ENCODE data around the gene RETREG3. TPM values are rescaled to one million over a fixed set of nuclear protein-coding genes. Genes with fewer than 3 reads are reported as not detected.
A peak's percentile ranks its signal among the peaks of the same experiment; 100 is the strongest.
"Not testable (repeated sequence)": the region's sequence is repeated elsewhere in the genome, so short reads cannot be mapped to it uniquely, and the experiment has no call there.

Gene RETREG3
- total and polyA plus RNA-seq, 2 donors (not counting 1 experiment from before 2014, with no cell fraction given): 37.5 to 67.0 TPM

GRCh38 chr17:42553161-42553818 lies 55.9 kb downstream of the RETREG3 start:
- H2AFZ ChIP-seq (ENCODE audit: low read length): no peak overlapping the region
- peak in 1 of 2 donors; percentile 56 for DNase-seq (ENCODE audit: low read depth in 2 of 2)
- no peaks in the 10 kb centered on the region for H4K20me1 ChIP-seq (ENCODE audit: control insufficient read depth, extremely low read depth, insufficient read depth, low read length)
- H3K4me1 ChIP-seq (ENCODE audit: control insufficient read depth, extremely low read depth, insufficient read depth, low read length): peaks cover 3% of the 10 kb centered on the region
- no peaks in the 10 kb centered on the region for H3K9me3 ChIP-seq (ENCODE audit: control insufficient read depth, insufficient read depth, low read depth, low read length)
- peak overlapping the region in 1 of 4 experiments; percentile 87 for H3K4me3 ChIP-seq (replicated peaks in 1 of 4; ENCODE audit: control extremely low read depth in 1 of 4, insufficient read depth in 1 of 4, low read depth in 3 of 4, low read length in 4 of 4)
- no peaks in the 10 kb centered on the region for H3K27me3 ChIP-seq (ENCODE audit: control insufficient read depth, insufficient read depth, low read length)
- H3K36me3 ChIP-seq (ENCODE audit: control insufficient read depth, insufficient read depth, low read length): peaks cover 4% of the 10 kb centered on the region
- no peak overlapping the region for H3K27ac ChIP-seq (ENCODE audit: insufficient read depth, low read length)
- H3K79me2 ChIP-seq (ENCODE audit: control insufficient read depth, insufficient read depth, low read length): peaks cover 4% of the 10 kb centered on the region
- H3K4me2 ChIP-seq (ENCODE audit: extremely low read depth, insufficient read depth, low read length): peak overlapping the region; percentile 97
- H3K9ac ChIP-seq (ENCODE audit: insufficient read depth, low read length): no peak overlapping the region
- no peak for TF ChIP-seq EZH2 (IDR thresholded peaks at IDR 0.05; ENCODE audit: low read length, missing control alignments)
- TF ChIP-seq CTCF (conservative IDR thresholded peaks at IDR 0.05 in 1 of 2, IDR thresholded peaks at IDR 0.05 in 1 of 2; ENCODE audit: low read depth in 1 of 2, low read length in 2 of 2): no peak

- H3K27me3 ChIP-seq (ENCODE audit: control insufficient read depth, insufficient read depth, low read length); H3K79me2 ChIP-seq (ENCODE audit: control insufficient read depth, insufficient read depth, low read length); H3K9me3 ChIP-seq (ENCODE audit: control insufficient read depth, insufficient read depth, low read depth, low read length); H3K4me1 ChIP-seq (ENCODE audit: control insufficient read depth, extremely low read depth, insufficient read depth, low read length); H4K20me1 ChIP-seq (ENCODE audit: control insufficient read depth, extremely low read depth, insufficient read depth, low read length); DNase-seq (ENCODE audit: low read depth in 2 of 2); H3K36me3 ChIP-seq (ENCODE audit: control insufficient read depth, insufficient read depth, low read length); H2AFZ ChIP-seq (ENCODE audit: low read length); H3K27ac ChIP-seq (ENCODE audit: insufficient read depth, low read length): not testable (repeated sequence)
- H3K4me2 ChIP-seq (ENCODE audit: extremely low read depth, insufficient read depth, low read length): peak within 1 kb of the TSS; percentile 97
- H3K9ac ChIP-seq (ENCODE audit: insufficient read depth, low read length): peak within 1 kb of the TSS; percentile 78
- peak within 1 kb of the TSS in 3 of 4 experiments; percentile 85 to 88 (median 87) for H3K4me3 ChIP-seq (replicated peaks in 1 of 4; ENCODE audit: control extremely low read depth in 1 of 4, insufficient read depth in 1 of 4, low read depth in 3 of 4, low read length in 4 of 4)
These were observed 56.4 kb downstream of the RETREG3 start, which contains the start of gene HSD17B1 for GRCh38 chr17:42552736-42553135. TSS of gene HSD17B1 (plus strand) at chr17:42552923. CDS start at chr17:42552934, 11 bp downstream.

- Histone ChIP-seq H2AFZ (ENCODE audit: low read length) (no peak overlapping the region), H4K20me1 (ENCODE audit: control insufficient read depth, extremely low read depth, insufficient read depth, low read length) (no peaks in the 10 kb centered on the region), H3K4me1 (ENCODE audit: control insufficient read depth, extremely low read depth, insufficient read depth, low read length) (no peaks in the 10 kb centered on the region), H3K9me3 (ENCODE audit: control insufficient read depth, insufficient read depth, low read depth, low read length) (no peaks in the 10 kb centered on the region), H3K27ac (ENCODE audit: insufficient read depth, low read length) (no peak overlapping the region), H3K9ac (ENCODE audit: insufficient read depth, low read length) (no peak overlapping the region), H3K27me3 (ENCODE audit: control insufficient read depth, insufficient read depth, low read length) (no peaks in the 10 kb centered on the region), H3K36me3 (ENCODE audit: control insufficient read depth, insufficient read depth, low read length) (peaks cover 7% of the 10 kb centered on the region), H3K4me3 (replicated peaks in 1 of 4; ENCODE audit: control extremely low read depth in 1 of 4, insufficient read depth in 1 of 4, low read depth in 3 of 4, low read length in 4 of 4) (no peak overlapping the region), H3K4me2 (ENCODE audit: extremely low read depth, insufficient read depth, low read length) (no peak overlapping the region), H3K79me2 (ENCODE audit: control insufficient read depth, insufficient read depth, low read length) (peaks cover 2% of the 10 kb centered on the region)
- TF ChIP-seq CTCF (conservative IDR thresholded peaks at IDR 0.05 in 1 of 2, IDR thresholded peaks at IDR 0.05 in 1 of 2; ENCODE audit: low read depth in 1 of 2, low read length in 2 of 2) (no peak), EZH2 (IDR thresholded peaks at IDR 0.05; ENCODE audit: low read length, missing control alignments) (no peak)
- no peak for DNase-seq (ENCODE audit: low read depth in 2 of 2)
These were observed 60.0 kb downstream of the RETREG3 start for GRCh38 chr17:42548993-42549755.

Data from fibroblast of lung (primary cell).